ENCODE measurements around the gene CYYR1. TPM values are rescaled to one million over a fixed set of nuclear protein-coding genes. Genes with fewer than 3 reads are reported as not detected.

CYYR1 gene
- total and polyA plus RNA-seq, 4 donors, result 1.9 to 3.4 (median 2.2) TPM

GRCh38 chr21:26587736-26588201, 14.7 kb upstream of the CYYR1 start:
- no peaks in the 10 kb centered on the region for H3K4me1 ChIP-seq (ENCODE audit: control insufficient read depth in 4 of 4, insufficient read depth in 4 of 4, low read length in 3 of 4)
- DNase-seq (ENCODE audit: low spot score), result no peak
- H3K27me3 ChIP-seq (ENCODE audit: control insufficient read depth in 4 of 4, insufficient read depth in 4 of 4, low read length in 3 of 4), result peaks cover 0 to 2% (median 0%) of the 10 kb centered on the region in 4 donors
- no peaks in the 10 kb centered on the region for H3K36me3 ChIP-seq (ENCODE audit: control insufficient read depth in 4 of 4, insufficient read depth in 3 of 4, low read depth in 1 of 4, low read length in 3 of 4)
- no peak overlapping the region for H3K27ac ChIP-seq (ENCODE audit: low read depth in 1 of 2, low read length in 2 of 2)
- no peaks in the 10 kb centered on the region for H3K9me3 ChIP-seq (ENCODE audit: control insufficient read depth in 4 of 4, low read length in 3 of 4)
- 69% methylated on average over 9 of the region's 9 CpGs for WGBS
- H3K9ac ChIP-seq (ENCODE audit: low read depth in 1 of 2, low read length in 2 of 2), result no peak overlapping the region
- no peak overlapping the region for H3K4me3 ChIP-seq (ENCODE audit: low read depth in 1 of 3, low read length in 3 of 3)
- no peak for TF ChIP-seq HNF4A (conservative IDR thresholded peaks at IDR 0.05)
- no peak for TF ChIP-seq NR2F2 (IDR thresholded peaks at IDR 0.05)
- no peak for TF ChIP-seq CTCF (IDR thresholded peaks at IDR 0.05; ENCODE audit: low read depth, low read length, missing input control)
- no peak for TF ChIP-seq EGR1 (IDR thresholded peaks at IDR 0.05; ENCODE audit: low read depth in 2 of 2)
- TF ChIP-seq REST (IDR thresholded peaks at IDR 0.05), result no peak

GRCh38 chr21:26583769-26584168, 10.7 kb upstream of the CYYR1 start:
- TF ChIP-seq CTCF (IDR thresholded peaks at IDR 0.05; ENCODE audit: low read depth, low read length, missing input control) (no peak), ZBTB33 (IDR thresholded peaks at IDR 0.05) (no peak), HNF4G (IDR thresholded peaks at IDR 0.05) (no peak), ATF3 (IDR thresholded peaks at IDR 0.05) (no peak), YY1 (IDR thresholded peaks at IDR 0.05) (no peak), RXRA (IDR thresholded peaks at IDR 0.05) (no peak), EGR1 (IDR thresholded peaks at IDR 0.05; ENCODE audit: low read depth in 2 of 2) (no peak), NR2F2 (IDR thresholded peaks at IDR 0.05) (no peak)
- H3K27ac ChIP-seq (ENCODE audit: low read depth in 1 of 2, low read length in 2 of 2), result no peak overlapping the region
- H3K4me1 ChIP-seq (ENCODE audit: control insufficient read depth in 4 of 4, insufficient read depth in 4 of 4, low read length in 3 of 4), result no peaks in the 10 kb centered on the region
- H3K36me3 ChIP-seq (ENCODE audit: control insufficient read depth in 4 of 4, insufficient read depth in 3 of 4, low read depth in 1 of 4, low read length in 3 of 4), result no peaks in the 10 kb centered on the region
- no peak for DNase-seq (ENCODE audit: low spot score)
- H3K9ac ChIP-seq (ENCODE audit: low read depth in 1 of 2, low read length in 2 of 2), result no peak overlapping the region
- H3K4me3 ChIP-seq (ENCODE audit: low read depth in 1 of 3, low read length in 3 of 3), result no peak overlapping the region
- no peaks in the 10 kb centered on the region for H3K9me3 ChIP-seq (ENCODE audit: control insufficient read depth in 4 of 4, low read length in 3 of 4)
- peaks cover 0 to 2% (median 0%) of the 10 kb centered on the region in 4 donors for H3K27me3 ChIP-seq (ENCODE audit: control insufficient read depth in 4 of 4, insufficient read depth in 4 of 4, low read length in 3 of 4)
- 68% methylated on average over 3 of the region's 3 CpGs for WGBS

Measured in liver (tissue), 9 donors.